ENCODE measurements around the gene EHMT1. TPM values are rescaled to one million over a fixed set of nuclear protein-coding genes. Genes with fewer than 3 reads are reported as not detected.

EHMT1 gene
- total and polyA plus RNA-seq, 2 donors from 2014 or later: 15.8 to 92.9 TPM

DNA sequence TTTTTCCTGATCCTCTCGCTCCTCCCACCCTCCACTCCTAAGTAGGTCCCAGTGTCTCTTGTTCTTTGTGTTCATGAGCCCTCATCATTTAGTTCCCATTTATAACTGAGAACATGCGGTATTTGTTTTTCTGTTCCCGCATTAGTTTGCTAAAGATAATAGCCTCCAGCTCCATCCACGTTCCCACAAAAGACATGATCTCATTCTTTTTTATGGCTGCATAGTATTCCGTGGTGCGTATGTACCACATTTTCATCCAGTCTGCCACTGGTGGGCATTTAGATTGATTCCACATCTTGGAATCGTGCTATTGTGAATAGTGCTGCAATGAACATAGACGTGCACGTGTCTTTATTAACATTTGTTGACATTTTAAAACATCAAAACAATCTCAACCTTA lies 224.6 kb downstream of the EHMT1 start:
- no peak for FAIRE-seq

DNA sequence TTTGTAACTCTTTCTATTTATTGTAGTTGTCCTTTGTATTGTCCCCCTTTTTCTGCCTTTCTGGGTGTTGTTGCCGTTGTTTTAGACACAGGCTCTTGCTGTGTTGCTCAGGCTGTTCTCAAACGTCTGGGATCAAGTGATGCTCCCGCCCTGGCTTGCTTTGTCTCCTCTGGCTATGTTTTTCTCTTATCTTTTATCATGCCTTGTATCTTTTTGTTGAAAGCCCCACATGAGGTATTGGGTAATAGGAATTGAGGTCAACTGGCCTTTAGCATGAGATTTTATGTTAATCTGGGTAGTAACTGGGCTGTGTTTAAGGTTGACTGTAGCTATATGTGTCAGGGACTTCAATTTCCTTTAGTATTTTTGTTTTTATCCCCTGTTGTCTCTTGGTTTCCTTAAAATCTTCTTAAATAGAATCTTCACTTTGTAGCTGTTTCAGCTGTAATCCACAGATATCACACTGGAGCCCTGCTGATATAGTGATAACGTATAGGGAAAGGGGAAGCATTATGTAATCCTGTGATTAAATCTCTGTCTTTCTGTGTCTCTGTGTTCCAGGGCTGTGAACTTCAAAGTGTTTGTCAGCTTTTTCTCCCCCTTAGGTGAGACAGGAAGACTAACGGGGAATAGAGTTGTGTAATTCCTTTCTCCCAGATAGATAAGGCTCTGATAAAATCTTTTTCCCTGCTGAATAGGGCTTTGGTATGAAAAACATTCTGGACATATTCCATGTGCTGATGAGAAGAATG lies 232.9 kb downstream of the EHMT1 start:
- Histone ChIP-seq H3K9ac (ENCODE audit: low read length in 3 of 3) (no peak overlapping the region), H3K4me1 (ENCODE audit: control insufficient read depth in 2 of 3, insufficient read depth in 2 of 3, low read depth in 1 of 3, low read length in 3 of 3) (no peaks in the 10 kb centered on the region), H3K27ac (ENCODE audit: low read depth in 2 of 2, low read length in 2 of 2) (no peak overlapping the region), H3K9me3 (ENCODE audit: control insufficient read depth in 2 of 3, insufficient read depth in 1 of 3, low read length in 3 of 3) (peaks cover 0 to 14% (median 4%) of the 10 kb centered on the region in 3 donors), H3K27me3 (ENCODE audit: control insufficient read depth, insufficient read depth, low read length) (no peaks in the 10 kb centered on the region), H3K36me3 (ENCODE audit: control insufficient read depth in 2 of 3, insufficient read depth in 3 of 3, low read length in 3 of 3) (no peaks in the 10 kb centered on the region), H3K4me3 (ENCODE audit: low read length in 3 of 3) (no peak overlapping the region)
- intact Hi-C loops (cut with DNase I): no loop called here
- FAIRE-seq (no peak), DNase-seq (no peak)
- TF ChIP-seq, protein P1, sequence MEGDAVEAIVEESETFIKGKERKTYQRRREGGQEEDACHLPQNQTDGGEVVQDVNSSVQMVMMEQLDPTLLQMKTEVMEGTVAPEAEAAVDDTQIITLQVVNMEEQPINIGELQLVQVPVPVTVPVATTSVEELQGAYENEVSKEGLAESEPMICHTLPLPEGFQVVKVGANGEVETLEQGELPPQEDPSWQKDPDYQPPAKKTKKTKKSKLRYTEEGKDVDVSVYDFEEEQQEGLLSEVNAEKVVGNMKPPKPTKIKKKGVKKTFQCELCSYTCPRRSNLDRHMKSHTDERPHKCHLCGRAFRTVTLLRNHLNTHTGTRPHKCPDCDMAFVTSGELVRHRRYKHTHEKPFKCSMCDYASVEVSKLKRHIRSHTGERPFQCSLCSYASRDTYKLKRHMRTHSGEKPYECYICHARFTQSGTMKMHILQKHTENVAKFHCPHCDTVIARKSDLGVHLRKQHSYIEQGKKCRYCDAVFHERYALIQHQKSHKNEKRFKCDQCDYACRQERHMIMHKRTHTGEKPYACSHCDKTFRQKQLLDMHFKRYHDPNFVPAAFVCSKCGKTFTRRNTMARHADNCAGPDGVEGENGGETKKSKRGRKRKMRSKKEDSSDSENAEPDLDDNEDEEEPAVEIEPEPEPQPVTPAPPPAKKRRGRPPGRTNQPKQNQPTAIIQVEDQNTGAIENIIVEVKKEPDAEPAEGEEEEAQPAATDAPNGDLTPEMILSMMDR (IDR thresholded peaks at IDR 0.05; ENCODE audit: borderline replicate concordance, extremely low read depth, insufficient read depth): no peak

More for the DNA sequence above, 224.6 kb downstream of the EHMT1 start:
- DNase-seq: no peak
- H3K27me3 ChIP-seq (ENCODE audit: control insufficient read depth, insufficient read depth, low read length): no peaks in the 10 kb centered on the region
- no peak overlapping the region for H3K27ac ChIP-seq (ENCODE audit: low read depth in 2 of 2, low read length in 2 of 2)
- H3K4me3 ChIP-seq (ENCODE audit: low read length in 3 of 3): no peak overlapping the region
- intact Hi-C loops (cut with DNase I): no loop called here
- H3K36me3 ChIP-seq (ENCODE audit: control insufficient read depth in 2 of 3, insufficient read depth in 3 of 3, low read length in 3 of 3): no peaks in the 10 kb centered on the region
- H3K9ac ChIP-seq (ENCODE audit: low read length in 3 of 3): no peak overlapping the region
- no peaks in the 10 kb centered on the region for H3K4me1 ChIP-seq (ENCODE audit: control insufficient read depth in 2 of 3, insufficient read depth in 2 of 3, low read depth in 1 of 3, low read length in 3 of 3)
- TF ChIP-seq, protein P1 (IDR thresholded peaks at IDR 0.05; ENCODE audit: borderline replicate concordance, extremely low read depth, insufficient read depth): no peak
- H3K9me3 ChIP-seq (ENCODE audit: control insufficient read depth in 2 of 3, insufficient read depth in 1 of 3, low read length in 3 of 3): no peaks in the 10 kb centered on the region

DNA sequence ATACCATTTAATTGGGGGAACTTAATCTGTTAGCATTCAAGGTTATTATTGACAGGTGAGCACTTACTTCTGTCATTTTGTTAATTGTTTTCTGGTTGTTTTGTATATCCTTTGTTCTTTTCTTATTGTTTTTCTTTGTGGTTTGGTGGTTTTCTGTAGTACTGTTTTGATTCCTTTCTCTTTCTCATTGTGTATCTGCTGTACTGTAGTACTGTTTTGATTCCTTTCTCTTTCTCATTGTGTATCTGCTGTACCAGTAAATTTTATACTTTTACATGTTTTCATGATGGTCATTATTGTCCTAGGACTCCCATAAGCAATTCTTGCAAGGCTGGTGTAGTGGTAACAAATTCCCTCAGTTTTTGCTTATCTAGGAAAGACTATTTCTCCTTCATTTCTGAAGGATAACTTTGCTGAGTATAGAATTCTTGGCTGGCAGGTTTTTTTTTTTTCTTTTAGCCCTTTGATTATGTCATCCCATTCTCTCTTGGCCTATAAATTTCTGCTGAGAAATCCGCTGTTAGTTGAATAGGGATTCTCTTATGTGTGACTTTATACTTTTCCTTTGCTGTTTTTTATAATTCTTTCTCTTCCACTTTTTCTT lies 234.7 kb downstream of the EHMT1 start:
- intact Hi-C loops (cut with DNase I): no loop called here
- no peak for FAIRE-seq
- TF ChIP-seq, protein P1 (IDR thresholded peaks at IDR 0.05; ENCODE audit: borderline replicate concordance, extremely low read depth, insufficient read depth): no peak
- no peak overlapping the region for H3K4me3 ChIP-seq (ENCODE audit: low read length in 3 of 3)
- no peak overlapping the region for H3K27ac ChIP-seq (ENCODE audit: low read depth in 2 of 2, low read length in 2 of 2)
- H3K36me3 ChIP-seq (ENCODE audit: control insufficient read depth in 2 of 3, insufficient read depth in 3 of 3, low read length in 3 of 3): no peaks in the 10 kb centered on the region
- no peak for DNase-seq
- H3K27me3 ChIP-seq (ENCODE audit: control insufficient read depth, insufficient read depth, low read length): no peaks in the 10 kb centered on the region
- H3K4me1 ChIP-seq (ENCODE audit: control insufficient read depth in 2 of 3, insufficient read depth in 2 of 3, low read depth in 1 of 3, low read length in 3 of 3): no peaks in the 10 kb centered on the region
- H3K9ac ChIP-seq (ENCODE audit: low read length in 3 of 3): no peak overlapping the region
- peaks cover 0 to 14% (median 4%) of the 10 kb centered on the region in 3 donors for H3K9me3 ChIP-seq (ENCODE audit: control insufficient read depth in 2 of 3, insufficient read depth in 1 of 3, low read length in 3 of 3)

Data from kidney (tissue), 14 donors.